IPS-NIHi11 (cell line): ENCODE measurements around the gene LRRC37B.
"Not testable (repeated sequence)": the region's sequence is repeated elsewhere in the genome, so short reads cannot be mapped to it uniquely, and the experiment has no call there.

Experiments used
- DNase-seq: peaks from one replicate; pipeline ENCODE4 v3.0.0; 2012; ENCODE audit warnings: mixed read lengths, low spot score

Gene LRRC37B

DNA sequence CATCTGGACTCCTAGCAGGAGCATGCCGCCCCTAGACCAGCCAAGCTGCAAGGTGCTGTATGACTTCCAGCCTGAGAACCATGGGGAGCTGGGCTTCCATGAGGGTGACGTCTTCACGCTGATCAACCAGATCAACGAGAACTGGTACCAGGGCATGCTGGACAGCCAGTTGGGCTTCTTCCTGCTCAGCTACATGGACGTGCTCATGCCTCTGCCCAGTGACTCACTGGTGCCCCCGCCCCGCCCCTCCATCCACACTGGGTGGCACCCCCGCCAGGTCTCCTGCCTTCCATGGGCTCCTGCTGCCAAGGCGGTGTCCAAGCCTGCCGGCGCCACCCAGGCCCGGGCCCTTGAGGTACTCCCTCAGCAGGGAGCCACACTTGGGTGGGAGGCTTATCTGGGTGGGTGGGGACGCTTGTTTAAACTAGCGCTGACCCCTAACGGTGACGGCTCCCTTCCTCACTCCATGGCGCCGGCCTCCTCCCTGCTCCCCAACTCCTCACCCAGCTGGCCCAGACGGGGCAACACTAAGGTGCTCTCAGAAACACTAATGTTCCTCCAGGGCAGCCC lies 34.2 kb downstream of the LRRC37B start:
- DNase-seq = not testable (repeated sequence)

DNA sequence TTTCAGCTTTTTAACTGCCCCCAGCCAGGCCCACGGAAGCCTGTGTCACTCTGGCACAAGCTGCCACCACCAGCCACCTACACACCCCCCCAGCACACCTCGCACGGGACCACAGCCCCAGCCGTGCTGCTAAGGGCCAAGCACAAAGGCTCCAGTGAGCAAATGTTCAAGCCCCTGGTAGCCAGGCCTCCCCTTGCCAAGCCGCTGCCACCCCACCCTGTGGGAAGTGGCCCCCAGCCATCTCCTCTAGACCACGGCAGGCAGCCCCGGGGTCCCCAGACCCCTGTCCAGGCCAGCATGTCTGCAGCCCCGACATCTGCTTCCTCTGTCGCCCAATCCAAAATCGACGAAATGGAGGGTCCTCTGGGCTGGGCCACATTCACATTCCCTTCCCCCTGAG lies 35.1 kb downstream of the LRRC37B start:
- not testable (repeated sequence) for DNase-seq

DNA sequence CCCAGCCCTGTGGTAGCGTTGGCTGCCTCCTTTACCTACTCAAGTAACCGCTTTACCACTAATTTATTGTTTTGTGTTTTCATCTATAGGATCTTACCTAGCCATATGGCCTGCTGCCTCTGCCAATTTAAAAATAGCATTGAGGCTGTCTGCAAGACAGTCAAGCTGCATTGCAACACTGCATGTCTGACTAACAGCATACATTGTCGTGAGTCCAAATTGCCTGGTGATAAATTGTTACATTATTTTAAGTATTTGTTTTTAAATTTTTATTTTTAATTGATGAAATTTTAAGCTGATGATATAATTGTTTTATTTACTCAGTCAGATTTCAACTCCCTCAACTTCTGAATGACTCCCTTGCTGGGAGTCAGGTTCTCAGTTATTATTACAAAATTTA lies 38.4 kb downstream of the LRRC37B start:
- DNase-seq = not testable (repeated sequence)

DNA sequence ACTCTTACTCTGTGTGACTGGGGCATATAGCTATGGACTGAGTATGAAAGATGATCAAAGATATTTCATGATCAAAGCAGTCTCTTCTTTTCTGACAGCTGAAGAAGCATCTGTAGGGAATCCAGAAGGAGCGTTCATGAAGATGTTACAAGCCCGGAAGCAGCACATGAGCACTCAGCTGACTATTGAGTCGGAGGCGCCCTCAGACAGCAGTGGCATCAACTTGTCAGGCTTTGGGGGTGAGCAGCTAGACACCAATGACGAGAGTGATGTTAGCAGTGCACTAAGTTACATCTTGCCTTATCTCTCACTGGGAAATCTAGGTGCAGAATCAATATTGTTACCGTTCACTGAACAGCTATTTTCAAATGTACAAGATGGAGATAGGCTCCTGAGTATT lies 40.5 kb downstream of the LRRC37B start:
- DNase-seq = not testable (repeated sequence)

DNA sequence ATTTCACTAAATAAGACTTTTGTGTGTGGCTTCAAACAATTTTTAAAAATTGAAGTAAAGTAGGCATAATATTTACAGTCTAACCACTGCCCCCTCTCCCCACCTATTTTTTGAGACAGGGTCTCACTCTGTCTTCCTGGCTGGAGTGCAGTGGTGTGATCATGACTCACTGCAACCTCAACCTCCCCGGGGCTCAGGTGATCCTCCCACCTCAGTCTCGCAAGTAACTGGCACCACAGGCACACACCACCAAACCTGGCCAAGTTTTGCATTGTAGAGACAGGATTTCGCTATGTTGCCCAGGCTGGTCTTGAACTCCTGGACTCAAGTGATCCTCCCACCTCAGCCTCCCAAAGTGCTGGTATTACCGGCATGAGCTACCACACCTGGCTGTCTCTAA lies 47.8 kb downstream of the LRRC37B start:
- not testable (repeated sequence) for DNase-seq

DNA sequence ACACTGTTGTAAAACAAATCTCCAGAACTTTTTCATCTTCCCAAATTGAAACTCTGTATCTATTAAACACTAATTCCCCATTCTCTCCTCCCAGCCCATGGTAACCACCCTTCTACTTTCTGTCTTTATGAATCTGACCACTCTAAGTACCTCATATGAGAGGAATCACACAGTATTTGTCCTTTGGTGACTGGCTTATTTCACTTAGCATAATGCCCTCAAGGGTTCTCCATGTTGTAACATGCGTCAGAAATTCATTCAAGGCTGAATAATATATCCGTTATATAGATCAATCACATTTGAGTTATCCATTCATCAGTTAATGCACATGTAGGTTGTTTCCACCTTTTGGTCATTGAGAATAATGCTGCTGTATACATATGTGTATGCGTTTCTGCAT lies 48.2 kb downstream of the LRRC37B start:
- not testable (repeated sequence) for DNase-seq

DNA sequence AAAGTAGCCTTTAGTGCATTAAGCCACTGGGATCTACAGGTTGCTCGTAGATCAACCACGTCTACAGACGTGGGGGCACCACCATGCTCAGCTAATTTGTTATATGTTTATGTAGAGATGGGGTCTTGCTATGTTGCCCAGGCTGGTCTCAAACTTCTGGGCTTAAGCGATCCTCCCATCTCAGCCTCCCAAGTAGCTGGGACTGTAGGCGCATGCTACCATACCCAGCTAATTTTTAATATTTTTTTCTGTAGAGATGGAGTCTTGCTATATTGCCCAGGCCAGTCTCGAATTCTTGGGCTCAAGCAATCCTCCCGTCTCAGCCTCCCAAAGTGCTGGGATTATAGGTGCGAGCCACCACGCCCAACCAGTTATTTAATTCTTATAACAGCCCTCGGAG lies 49.3 kb downstream of the LRRC37B start:
- DNase-seq = not testable (repeated sequence)

DNA sequence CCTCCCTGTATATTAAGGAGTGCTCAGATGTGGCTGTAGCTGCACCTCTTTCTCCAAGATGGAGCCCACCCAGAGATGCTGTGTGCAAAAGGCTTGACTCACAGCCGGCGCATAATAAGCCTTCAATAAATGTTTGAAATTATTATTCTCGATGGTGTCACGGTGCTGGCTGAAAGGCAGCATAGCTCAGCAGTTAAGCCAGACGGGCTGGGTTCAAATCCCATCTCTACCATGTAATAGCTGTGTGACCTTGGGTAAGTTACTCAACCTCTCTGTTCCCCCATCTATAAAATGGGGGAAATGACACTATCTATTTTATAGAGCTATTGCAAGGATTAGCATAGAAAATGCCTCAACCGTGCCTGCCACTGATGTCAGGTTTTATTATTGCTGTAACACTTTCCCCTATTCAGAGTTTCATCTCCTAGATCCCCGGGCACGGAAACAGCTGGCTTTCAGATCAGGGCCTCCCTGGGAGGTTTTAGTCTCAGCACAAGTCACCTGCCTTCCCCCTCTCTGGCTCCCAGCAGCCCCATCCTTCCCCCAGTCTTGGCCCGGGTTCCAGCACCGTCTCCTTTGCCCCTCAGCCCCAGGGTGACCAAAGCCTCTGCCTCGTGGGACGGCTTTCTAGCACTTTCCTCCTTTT lies 50.4 kb downstream of the LRRC37B start:
- not testable (repeated sequence) for DNase-seq

DNA sequence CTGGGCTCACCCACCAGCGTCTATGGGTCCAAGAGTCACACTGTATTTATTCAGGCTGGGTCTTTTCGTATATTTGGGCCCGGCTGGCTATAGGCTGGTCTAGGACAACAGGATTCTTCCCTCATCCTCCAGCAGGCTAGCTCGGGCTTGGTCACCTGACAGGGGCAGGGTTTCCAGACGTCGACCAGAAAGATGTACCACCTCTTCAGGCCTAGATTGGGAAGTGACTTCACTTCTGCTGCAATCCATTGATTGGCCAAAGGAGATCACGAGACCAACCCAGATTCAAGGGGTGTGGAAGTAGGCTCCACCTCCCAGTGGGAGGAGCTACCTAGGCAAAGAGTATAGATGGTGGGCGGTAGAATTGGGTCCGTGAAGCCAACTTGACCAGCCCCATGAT lies 53.5 kb downstream of the LRRC37B start:
- not testable (repeated sequence) for DNase-seq

DNA sequence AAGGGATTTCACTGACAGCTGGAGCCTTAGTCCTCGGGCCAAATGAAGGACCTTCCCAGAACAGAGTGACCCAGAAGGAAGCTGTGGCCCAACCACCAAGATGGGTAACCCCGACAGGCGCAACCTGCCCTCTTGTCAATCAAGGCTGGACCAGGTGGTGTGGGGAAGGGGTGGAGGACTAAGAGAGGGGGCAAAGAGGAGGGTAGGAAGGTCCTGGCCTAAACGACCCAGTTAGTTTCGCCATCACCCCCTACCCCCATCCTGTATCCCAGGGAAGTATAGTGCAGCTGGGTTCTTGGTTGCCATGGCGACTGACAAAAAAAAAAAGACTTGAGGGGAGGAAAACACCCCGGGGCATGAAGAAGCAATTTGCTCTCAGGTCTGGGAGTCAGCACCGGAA lies 54.7 kb downstream of the LRRC37B start:
- peak; percentile 0 for DNase-seq

DNA sequence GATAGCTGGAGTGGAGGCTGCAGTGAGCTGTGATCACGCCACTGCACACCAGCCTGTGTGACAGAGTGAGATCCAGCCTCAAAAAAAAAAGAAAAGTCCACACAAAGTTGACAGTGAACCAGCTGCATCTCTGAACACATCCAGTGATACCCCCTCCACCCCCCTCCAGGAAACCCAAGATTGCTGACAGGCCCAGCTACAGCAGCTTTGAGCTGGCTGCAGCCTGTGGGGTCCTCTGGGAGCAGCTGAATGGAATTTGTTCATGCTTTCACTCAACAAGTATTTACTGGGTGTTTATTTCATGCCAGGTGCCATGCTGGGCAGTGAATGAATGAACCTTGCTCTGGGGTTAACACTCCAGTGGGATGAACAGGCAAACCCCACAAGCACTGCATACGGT lies 56.9 kb downstream of the LRRC37B start:
- DNase-seq = not testable (repeated sequence)

DNA sequence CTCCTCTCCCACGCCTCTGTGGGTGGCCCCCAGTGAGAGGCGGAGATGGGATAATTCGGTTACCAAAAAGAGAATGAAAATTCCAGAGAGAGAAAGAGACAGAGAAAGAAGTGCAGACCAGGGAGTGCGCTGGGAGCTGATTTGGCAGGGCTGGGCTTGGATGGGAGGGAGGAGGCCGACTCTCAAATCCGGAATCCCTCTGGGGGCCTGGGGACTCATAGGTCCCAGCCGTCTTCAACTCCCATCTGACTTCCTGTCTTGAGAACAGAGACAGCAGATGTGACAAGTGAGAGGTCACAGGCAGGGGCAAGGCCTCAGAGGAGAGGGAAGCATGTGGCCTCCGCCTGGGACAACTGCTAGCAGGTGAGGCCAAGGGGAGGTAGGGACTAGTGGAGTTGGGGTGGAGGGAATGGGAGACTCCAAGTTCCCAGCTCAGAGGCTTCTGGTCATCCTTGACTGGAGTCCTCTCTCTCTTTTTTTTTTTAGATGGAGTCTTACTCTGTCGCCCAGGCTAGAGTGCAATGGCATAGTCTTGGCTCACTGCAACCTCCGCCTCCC lies 59.0 kb downstream of the LRRC37B start:
- DNase-seq = not testable (repeated sequence)

DNA sequence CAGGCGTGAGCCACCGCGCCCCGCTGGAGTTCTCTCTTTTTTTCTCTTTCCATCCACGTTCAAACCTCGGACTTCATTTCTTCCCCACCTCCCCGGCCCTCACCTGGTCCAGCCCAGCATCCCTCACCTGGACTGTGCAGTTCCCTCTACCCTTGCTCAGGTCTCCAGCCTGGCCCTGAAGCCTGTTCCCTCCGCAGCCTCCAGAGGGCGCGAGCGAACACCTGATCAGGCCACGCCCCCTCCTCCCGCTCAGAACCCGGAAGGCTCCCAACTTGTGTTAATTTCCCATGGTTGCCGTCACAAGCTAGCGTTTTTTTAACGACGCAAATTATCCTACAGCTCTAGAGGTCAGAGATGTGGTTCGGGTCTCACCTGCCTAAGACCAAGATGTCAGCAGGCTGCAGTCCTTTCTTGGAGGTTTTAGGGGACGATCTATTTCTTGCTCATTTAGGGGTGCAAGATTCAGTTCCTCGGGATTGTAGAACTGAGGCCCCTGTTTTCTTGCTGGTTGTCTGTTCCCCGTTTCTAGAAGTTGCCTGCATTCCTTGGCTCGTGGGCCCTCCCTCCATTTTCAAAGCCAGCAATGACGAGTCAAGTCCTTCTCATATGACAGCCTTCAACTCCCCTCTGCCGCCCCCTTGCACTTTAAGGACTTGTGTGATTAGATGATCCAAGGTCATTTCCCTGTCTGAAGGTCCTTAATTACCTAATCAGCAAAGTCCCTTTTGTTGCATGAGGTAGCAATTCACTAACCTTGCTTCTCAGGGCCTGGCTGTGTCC lies 59.9 kb downstream of the LRRC37B start:
- not testable (repeated sequence) for DNase-seq

DNA sequence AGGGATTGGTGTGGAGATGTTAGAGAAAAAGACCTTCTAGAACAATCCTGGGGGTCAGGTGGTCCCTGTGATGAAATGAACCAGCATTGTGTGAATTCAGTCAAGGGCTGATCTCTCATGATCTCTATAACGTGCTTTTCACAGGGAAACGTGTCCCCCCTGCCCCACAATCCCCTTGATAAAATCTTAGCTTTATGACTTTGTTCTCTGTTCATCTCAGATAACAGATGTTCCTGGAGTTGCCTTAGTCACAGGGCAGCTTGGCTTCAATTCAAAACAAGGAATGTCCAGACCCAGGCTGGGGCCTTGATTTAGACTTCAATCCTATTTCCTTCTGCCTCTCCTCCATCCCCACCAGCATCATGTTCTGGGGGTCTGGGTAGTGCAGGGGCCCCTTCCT lies 61.9 kb downstream of the LRRC37B start:
- not testable (repeated sequence) for DNase-seq

DNA sequence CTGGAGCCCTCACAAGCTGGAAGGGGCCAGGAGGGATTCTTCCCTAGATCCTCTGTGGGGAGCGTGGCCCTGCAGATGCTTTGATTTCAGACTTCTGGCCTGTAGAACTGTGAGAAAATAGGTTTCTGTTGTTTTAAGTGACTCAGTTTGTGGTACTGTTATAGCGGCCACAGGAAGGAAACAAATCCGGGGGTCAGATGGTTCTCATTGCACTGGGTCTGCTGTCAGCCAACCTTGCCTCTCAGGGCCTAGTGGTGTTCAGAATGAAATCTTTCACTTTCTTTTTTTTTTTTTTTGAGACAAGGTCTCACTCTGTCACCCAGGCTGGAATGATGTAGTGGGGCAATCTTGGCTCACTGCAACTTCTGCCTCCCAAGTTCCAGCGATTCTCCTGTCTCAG lies 64.8 kb downstream of the LRRC37B start:
- not testable (repeated sequence) for DNase-seq

DNA sequence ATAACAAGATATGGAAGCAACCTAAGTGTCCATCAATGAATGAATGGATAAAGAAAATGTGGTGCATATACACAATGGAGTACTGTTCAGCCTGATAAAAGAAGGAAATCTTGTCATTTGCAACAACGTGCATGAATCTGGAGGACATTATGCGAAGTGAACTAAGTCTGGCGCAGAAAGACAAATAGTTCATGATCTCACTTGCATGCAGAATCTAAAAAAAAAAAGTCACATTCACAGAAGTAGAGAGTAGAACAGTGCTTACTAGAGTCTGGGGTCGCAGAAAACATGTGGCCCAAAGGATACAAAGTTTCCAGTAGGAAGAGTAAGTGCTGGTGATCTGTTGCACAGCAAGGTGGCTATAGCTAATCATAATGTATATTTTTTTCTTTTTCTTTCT lies 65.9 kb downstream of the LRRC37B start:
- not testable (repeated sequence) for DNase-seq

DNA sequence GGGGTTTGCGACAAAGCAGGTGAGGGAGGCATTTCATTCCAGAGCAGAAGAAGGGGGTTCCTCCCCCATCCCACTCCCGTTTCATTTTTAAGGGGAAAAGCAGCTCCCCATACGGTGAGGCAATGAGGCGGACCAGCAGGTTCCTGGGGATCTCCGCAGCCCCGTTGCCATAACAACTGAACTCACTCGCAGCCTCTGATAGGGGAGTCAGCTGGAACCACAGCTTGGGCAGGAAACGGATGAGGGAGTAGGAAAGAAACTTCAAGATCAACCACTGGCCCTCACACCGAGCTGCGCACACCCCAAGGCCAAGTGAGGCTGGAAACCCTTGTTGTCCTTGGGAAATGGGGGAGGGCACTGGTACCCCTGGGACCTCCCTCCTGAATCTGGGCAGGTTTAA lies 72.6 kb downstream of the LRRC37B start:
- peak; percentile 55 for DNase-seq

DNA sequence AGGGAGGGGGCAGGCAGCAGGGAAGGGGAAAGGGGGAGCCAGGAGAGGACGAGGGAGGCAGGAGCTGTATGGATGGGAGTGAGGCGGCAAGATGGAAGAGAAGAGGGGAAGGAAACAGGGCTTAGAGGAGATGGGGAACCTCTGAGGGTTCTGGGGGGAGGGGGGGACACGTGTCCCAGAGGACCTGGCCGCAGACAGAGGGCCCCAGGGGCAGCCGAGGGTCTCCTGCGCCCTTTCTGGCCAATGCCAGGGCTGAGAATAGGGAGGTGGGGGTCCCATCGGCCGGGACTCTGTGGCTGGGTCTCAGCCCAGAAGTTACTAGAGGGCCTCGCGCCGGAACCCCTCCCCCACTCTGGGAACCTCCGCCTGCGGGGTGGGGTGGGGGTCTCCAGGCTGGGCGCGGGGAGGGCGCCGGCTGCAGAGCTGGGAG lies 76.4 kb downstream of the LRRC37B start:
- not testable (repeated sequence) for DNase-seq

DNA sequence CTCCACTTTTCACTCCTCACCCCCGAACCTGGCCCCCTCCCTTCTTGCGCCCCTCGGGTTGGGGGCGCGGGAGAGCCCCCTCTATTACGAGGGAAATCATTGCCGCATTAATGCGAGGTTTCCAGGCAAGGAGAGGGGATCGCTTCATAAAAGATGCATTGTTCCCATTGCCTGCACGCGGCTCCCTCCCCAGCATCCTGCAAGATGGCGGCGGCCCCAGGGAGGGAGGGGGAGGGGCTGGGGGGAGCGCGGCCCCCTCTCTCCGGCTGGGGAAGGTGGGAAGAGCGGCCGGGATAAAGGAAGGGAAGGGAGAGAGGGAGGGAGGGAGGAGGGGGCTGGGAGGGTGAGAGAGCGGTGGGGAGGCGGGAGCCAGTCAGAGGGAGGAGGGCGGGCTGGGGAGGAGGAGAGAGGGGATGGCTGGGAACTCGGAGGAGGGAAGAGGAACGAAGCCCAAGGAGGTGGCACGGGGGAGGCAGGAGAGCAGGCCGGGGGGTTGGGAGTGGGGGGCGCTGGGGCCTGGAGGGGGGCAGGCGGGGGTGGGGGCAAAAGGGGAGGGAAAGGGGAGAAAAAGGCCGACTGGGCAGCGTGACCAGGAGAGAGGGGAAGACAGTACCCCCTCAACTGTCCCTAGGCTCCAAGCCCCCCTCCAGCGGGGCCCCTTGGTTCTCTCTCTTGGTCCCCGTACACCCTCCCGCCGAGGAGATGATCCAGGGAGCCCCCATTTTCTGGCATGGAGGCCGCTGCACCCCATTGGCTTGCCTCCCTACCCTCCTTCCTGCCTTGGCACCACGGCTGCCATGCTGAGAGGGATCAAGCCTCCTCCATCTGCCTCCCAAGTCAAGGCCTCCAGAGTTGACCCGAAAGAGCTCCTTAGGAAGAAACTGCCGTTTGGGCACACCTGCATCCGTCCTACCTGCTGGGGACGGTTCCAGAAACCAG lies 77.1 kb downstream of the LRRC37B start:
- DNase-seq = not testable (repeated sequence)

DNA sequence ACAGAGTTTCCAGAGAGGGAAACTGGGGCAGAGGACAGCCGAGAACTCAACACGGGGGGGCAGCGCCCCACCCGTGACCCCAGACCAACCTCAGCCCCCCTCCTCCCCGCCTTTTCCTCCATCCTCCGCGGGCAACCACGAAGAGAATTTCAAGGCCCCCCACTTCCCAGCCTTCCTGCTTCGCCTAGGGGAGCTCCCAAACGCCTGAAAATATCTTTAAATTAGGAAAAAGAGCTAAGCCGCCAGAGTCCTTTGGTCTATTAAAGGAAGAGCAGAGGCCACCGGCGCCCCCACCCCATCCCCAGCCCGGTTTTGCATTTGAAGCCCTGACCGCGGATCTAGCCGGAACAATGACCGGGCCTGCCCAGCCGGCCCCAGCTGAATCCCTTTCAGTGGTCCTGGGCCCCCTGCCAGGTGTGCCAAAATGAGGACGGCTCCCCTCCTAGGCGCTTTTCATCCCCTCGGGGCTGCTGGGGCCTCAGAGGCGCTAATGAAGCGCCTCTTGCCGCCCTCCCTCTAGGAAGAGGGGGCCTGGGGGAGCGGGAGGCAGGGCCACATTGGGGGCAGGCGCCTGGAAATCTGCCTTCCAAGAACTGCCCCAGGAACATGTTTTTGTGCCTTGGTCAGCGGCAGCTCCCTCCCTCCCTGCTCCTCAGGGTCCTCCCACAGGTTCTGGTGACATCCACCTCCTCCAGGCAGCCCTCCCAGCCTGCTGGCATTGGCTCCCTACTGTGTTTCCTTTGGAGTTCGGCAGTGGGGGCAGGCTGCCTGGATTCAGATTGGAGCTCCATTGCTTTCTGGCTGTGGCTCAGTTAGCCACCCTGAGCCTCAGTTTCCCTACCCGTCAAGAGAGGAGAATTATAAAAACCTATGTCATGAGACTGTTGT lies 78.0 kb downstream of the LRRC37B start:
- not testable (repeated sequence) for DNase-seq

DNA sequence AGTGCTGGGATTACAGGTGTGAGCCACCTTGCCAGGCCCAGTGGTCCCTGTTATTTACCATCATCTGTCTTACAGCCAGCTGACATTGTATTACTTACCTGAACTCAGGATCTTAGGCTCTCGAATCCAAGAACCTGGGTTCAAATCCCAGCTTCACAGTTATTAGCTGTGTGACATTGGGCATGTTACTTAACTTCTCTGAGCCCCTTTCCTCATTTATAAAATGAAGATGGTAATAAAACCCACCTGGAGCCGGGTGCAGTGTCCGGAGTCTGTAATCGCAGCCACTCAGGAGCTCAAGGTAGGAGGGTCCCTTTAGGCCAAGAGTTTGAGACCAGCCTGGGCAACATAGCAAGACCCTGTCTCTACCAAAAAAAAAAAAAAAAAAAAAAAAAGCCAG lies 79.7 kb downstream of the LRRC37B start:
- DNase-seq = not testable (repeated sequence)
